Measurements from ENCODE around the gene KRT85. TPM values are rescaled to one million over a fixed set of nuclear protein-coding genes. Genes with fewer than 3 reads are reported as not detected.

KRT85 gene
- total RNA-seq, 1 experiment from 2014 or later, result not detected

- TF ChIP-seq EZH2 (IDR thresholded peaks at IDR 0.05; ENCODE audit: borderline replicate concordance, low read depth, low read length, poor library complexity, severe bottlenecking) (no peak), CTCF (conservative IDR thresholded peaks at IDR 0.05; ENCODE audit: low read depth, low read length) (no peak)
- DNase-seq (ENCODE audit: low spot score), result no peak
- Histone ChIP-seq H3K9me3 (ENCODE audit: low read depth, low read length, poor library complexity, severe bottlenecking) (no peaks in the 10 kb centered on the region), H3K36me3 (ENCODE audit: insufficient read depth, low read length, poor library complexity, severe bottlenecking) (no peaks in the 10 kb centered on the region), H3K27me3 (replicated peaks; ENCODE audit: insufficient read depth, low read depth, low read length, poor library complexity) (no peaks in the 10 kb centered on the region), H3K4me3 (ENCODE audit: low read depth, low read length, poor library complexity, severe bottlenecking) (no peak overlapping the region), H3K27ac (ENCODE audit: low read depth, low read length, poor library complexity, severe bottlenecking) (no peak overlapping the region), H3K4me1 (ENCODE audit: insufficient read depth, low read length, poor library complexity, severe bottlenecking) (no peaks in the 10 kb centered on the region)
- intact Hi-C loops (cut with micrococcal nuclease; ENCODE audit: unreplicated experiment), result no loop called here
- ChIA-PET CTCF (interaction anchor here (0.5 kb wide), 1 partner anchor 672 kb away, joined by 4 read pairs; no protein-coding TSS in a partner anchor), POLR2A (ENCODE audit: low non-redundant PET) (no interaction called here)
- BruUV-seq (replicated peaks), result no TSS peak
Observed at GRCh38 chr12:52323001-52323400, 44.3 kb downstream of the KRT85 start.

- POLR2A ChIA-PET (ENCODE audit: low non-redundant PET), result no interaction called here
- Histone ChIP-seq H3K27ac (ENCODE audit: low read depth, low read length, poor library complexity, severe bottlenecking) (no peak overlapping the region), H3K27me3 (replicated peaks; ENCODE audit: insufficient read depth, low read depth, low read length, poor library complexity) (no peaks in the 10 kb centered on the region), H3K36me3 (ENCODE audit: insufficient read depth, low read length, poor library complexity, severe bottlenecking) (no peaks in the 10 kb centered on the region), H3K9me3 (ENCODE audit: low read depth, low read length, poor library complexity, severe bottlenecking) (no peaks in the 10 kb centered on the region), H3K4me1 (ENCODE audit: insufficient read depth, low read length, poor library complexity, severe bottlenecking) (no peaks in the 10 kb centered on the region), H3K4me3 (ENCODE audit: low read depth, low read length, poor library complexity, severe bottlenecking) (no peak overlapping the region)
- no TSS peak for BruUV-seq (replicated peaks)
- CTCF ChIA-PET, result no interaction called here
- intact Hi-C loops (cut with micrococcal nuclease; ENCODE audit: unreplicated experiment), result no loop called here
- TF ChIP-seq EZH2 (IDR thresholded peaks at IDR 0.05; ENCODE audit: borderline replicate concordance, low read depth, low read length, poor library complexity, severe bottlenecking) (no peak), CTCF (conservative IDR thresholded peaks at IDR 0.05; ENCODE audit: low read depth, low read length) (no peak)
- DNase-seq (ENCODE audit: low spot score), result no peak
Observed at GRCh38 chr12:52322069-52322468, 45.2 kb downstream of the KRT85 start.

DNA sequence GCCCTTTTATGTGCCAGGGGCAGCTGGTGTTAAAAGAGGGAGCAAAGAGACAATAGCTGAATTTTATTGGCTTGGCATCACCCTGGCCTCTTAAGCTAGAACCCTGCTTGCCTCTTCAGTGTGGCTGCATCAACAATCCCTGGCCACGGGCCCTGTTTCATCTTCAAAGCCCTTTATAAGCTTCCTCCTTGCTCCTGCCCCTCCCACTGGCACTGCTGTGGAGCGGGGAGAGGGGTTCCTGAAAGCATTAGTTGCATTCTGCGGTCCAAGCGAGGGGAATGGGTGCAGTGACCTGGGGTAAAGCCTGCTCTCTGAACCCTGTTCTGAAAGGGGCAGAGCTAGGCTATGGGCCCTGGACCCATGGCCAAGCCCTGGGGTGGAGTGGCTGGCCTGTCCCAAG, 45.9 kb downstream of the KRT85 start:
- no peaks in the 10 kb centered on the region for H3K27me3 ChIP-seq (replicated peaks; ENCODE audit: insufficient read depth, low read depth, low read length, poor library complexity)
- ChIA-PET POLR2A (ENCODE audit: low non-redundant PET) (no interaction called here), CTCF (no interaction called here)
- H3K9me3 ChIP-seq (ENCODE audit: low read depth, low read length, poor library complexity, severe bottlenecking), result no peaks in the 10 kb centered on the region
- no TSS peak for BruUV-seq (replicated peaks)
- intact Hi-C loops (cut with micrococcal nuclease; ENCODE audit: unreplicated experiment), result no loop called here
- H3K4me3 ChIP-seq (ENCODE audit: low read depth, low read length, poor library complexity, severe bottlenecking), result no peak overlapping the region
- H3K36me3 ChIP-seq (ENCODE audit: insufficient read depth, low read length, poor library complexity, severe bottlenecking), result no peaks in the 10 kb centered on the region
- DNase-seq (ENCODE audit: low spot score), result no peak
- H3K27ac ChIP-seq (ENCODE audit: low read depth, low read length, poor library complexity, severe bottlenecking), result no peak overlapping the region
- H3K4me1 ChIP-seq (ENCODE audit: insufficient read depth, low read length, poor library complexity, severe bottlenecking), result no peaks in the 10 kb centered on the region
- TF ChIP-seq CTCF (conservative IDR thresholded peaks at IDR 0.05; ENCODE audit: low read depth, low read length) (no peak), EZH2 (IDR thresholded peaks at IDR 0.05; ENCODE audit: borderline replicate concordance, low read depth, low read length, poor library complexity, severe bottlenecking) (no peak)

All from A673 (cell line).